Heart right ventricle (tissue), 16 donors: ENCODE results near the gene TULP3. TPM values are rescaled to one million over a fixed set of nuclear protein-coding genes. Genes with fewer than 3 reads are reported as not detected.

ENCODE experiments used
- ATAC-seq, 8 donors: fragments of 200-7000 bp; cut with Tn5 transposase; one replicate each; pipeline ENCODE4 v1.9.1; 2020; ENCODE audit warnings: mild to moderate bottlenecking in 8 of 8, moderate library complexity in 8 of 8, moderate number of reproducible peaks in 1 of 8
- DNase-seq, 2 donors: peaks; one replicate each; pipeline ENCODE4 v3.0.0-alpha.2; 2020
- H3K27ac ChIP-seq, 10 donors: fragments of 200-600 bp; sonication (generic) in 2 of 10; one replicate each; pipeline versions ENCODE4 v1.5.0 to v1.8.0; 2020 to 2022; ENCODE audit warnings: mild to moderate bottlenecking in 3 of 10
- H3K27me3 ChIP-seq, 7 donors: fragments of 200-600 bp; one replicate each; pipeline ENCODE4 v1.8.0; 2021 to 2022; ENCODE audit warnings: mild to moderate bottlenecking in 2 of 7
- H3K36me3 ChIP-seq, 9 donors: fragments of 200-600 bp; sonication (generic) in 1 of 9; one replicate each; pipeline versions ENCODE4 v1.5.0 to v1.8.0; 2020 to 2022; ENCODE audit warnings: mild to moderate bottlenecking in 2 of 9
- H3K4me1 ChIP-seq, 9 donors: fragments of 200-600 bp; sonication (generic) in 1 of 9; one replicate each; pipeline versions ENCODE4 v1.5.0 to v1.8.0; 2020 to 2022; ENCODE audit warnings: mild to moderate bottlenecking in 4 of 9
- H3K4me3 ChIP-seq, 10 donors: fragments of 200-600 bp; sonication (generic) in 2 of 10; one replicate each; pipeline versions ENCODE4 v1.5.0 to v1.8.0; 2020 to 2022; ENCODE audit warnings: mild to moderate bottlenecking in 7 of 10, moderate library complexity in 2 of 10
- H3K9me3 ChIP-seq, 11 donors: fragments of 200-600 bp in 10 of 11; sonication (generic) in 2 of 11; one replicate each; pipeline versions ENCODE4 v1.5.0 to v1.8.0; 2013 to 2022; ENCODE audit warnings: mild to moderate bottlenecking in 2 of 11, control low read depth in 1 of 11, moderate library complexity in 1 of 11
- WGBS, 2 donors: extraction: QIAGEN DNeasy Blood & Tissue Kit; methylation state at CpG; one replicate each; pipeline ENCODE4 v1.1.7; 2013; ENCODE audit warnings: inconsistent platforms in 1 of 2; 5-methylcytosine and 5-hydroxymethylcytosine counted together
- intact Hi-C, 10 donors: fragments of 100-400 bp; cut with DNase I; formaldehyde crosslinking; loops; one replicate each; pipeline versions ENCODE4 v1.11.1 to v1.14.2; 2022
- polyA plus RNA-seq, 2 donors: library from polyadenylated mRNA; stranded (reverse); fragments of 200-250 nt; gene quantifications; one replicate each; pipeline ENCODE4 v1.2.3, GENCODE V29; 2013
- total RNA-seq, 10 donors: library from RNA; stranded (reverse); fragmentation: NEBNext Ultra II Directional in 3 of 10; extraction: Animal tissue kit (Norgen Biotek cat#: 25700) in 3 of 10; gene quantifications; one replicate each; pipeline versions ENCODE4 v1.2.1 to v1.2.4, GENCODE V29; 2021 to 2023
- TF ChIP-seq, protein P1 (sequence below), 9 donors: fragments of 200-600 bp; sonication (generic) in 2 of 9; IDR thresholded peaks; one replicate each; pipeline versions ENCODE4 v1.5.0 to v1.8.0; 2021 to 2022; ENCODE audit warnings: antibody characterized with exemption in 9 of 9, mild to moderate bottlenecking in 5 of 9, moderate library complexity in 1 of 9
- donor health status: Arrhythmogenic right ventricular cardiomyopathy.
- donor health status: ischemic (EF 13 %, LVEDD 7.1; RV severe dilation, severe dysfunction).
- donor health status: healthy with polysubstance abuse.
- donor health status: DM: no; HTN: yes; CAD: no.
- donor health status: DM: no; HTN: no; CAD: no.
- donor health status: ischemic (EF 25% LVEDD 6.9; RV normal size, moderate dysfunction).
- donor health status: ischemic (EF 25% LVEDD 5.7; RV mildly dilated, moderate dysfunction).
- donor health status: healthy.
- donor health status: DM: yes; HTN: yes; CAD: no.
- donor health status: Ischemic cardiomyopathy.
- donor health status: ischemic (EF 35%, LVEDD 5.7; RV mildly dilated, moderate dysfunction).
- donor health status: nonischemic (EF 11% LVEDD 7.7; RV severe dilation, severe dysfunction).
- donor health status: DM: yes; HTN: yes; CAD: no.
- donor health status: PGD.
- donor health status: ischemic (EF 29% LVEDD 5.4; RV normal size, mild dysfunction).
- donor health status: nonischemic (EF 23%, LVEDD 6.1; RV moderate dilation, normal function).

The TULP3 gene
- total and polyA plus RNA-seq, 12 donors = 4.0 to 7.3 (median 5.0) TPM

DNA sequence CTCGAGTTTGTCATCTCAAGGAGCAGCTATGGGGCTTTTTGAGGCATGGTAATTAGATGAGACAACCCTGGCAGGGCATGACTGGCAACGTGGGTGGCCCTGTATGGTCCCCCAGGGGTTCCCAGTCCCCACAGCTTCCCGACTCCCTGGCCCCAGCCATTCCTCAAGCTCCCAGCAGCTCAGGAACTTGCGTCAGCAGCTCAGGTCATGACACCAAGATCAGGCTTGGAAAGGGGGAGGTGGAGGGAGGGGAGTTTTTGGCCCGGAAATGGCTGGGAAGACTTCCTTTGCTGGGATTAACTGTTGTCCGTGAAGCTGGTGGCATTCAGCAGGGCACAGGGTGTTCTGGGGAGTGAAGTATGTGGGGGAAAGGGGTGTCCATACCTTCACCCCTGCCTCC lies 45.4 kb upstream of the TULP3 start:
- Histone ChIP-seq H3K36me3 (peaks cover 0 to 23% (median 0%) of the 10 kb centered on the region in 9 donors), H3K9me3 (no peaks in the 10 kb centered on the region), H3K27ac (peak overlapping the region in 5 of 10 donors; percentile 19 to 63 (median 36)), H3K4me3 (no peak overlapping the region), H3K27me3 (no peaks in the 10 kb centered on the region), H3K4me1 (peaks cover 0 to 15% (median 0%) of the 10 kb centered on the region in 9 donors)
- intact Hi-C loops = loop anchor here in 1 of 10 donors (5.0 kb wide), 1 partner anchor 192 kb away; no protein-coding TSS in a partner anchor
- TF ChIP-seq, protein P1, sequence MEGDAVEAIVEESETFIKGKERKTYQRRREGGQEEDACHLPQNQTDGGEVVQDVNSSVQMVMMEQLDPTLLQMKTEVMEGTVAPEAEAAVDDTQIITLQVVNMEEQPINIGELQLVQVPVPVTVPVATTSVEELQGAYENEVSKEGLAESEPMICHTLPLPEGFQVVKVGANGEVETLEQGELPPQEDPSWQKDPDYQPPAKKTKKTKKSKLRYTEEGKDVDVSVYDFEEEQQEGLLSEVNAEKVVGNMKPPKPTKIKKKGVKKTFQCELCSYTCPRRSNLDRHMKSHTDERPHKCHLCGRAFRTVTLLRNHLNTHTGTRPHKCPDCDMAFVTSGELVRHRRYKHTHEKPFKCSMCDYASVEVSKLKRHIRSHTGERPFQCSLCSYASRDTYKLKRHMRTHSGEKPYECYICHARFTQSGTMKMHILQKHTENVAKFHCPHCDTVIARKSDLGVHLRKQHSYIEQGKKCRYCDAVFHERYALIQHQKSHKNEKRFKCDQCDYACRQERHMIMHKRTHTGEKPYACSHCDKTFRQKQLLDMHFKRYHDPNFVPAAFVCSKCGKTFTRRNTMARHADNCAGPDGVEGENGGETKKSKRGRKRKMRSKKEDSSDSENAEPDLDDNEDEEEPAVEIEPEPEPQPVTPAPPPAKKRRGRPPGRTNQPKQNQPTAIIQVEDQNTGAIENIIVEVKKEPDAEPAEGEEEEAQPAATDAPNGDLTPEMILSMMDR (IDR thresholded peaks at IDR 0.05) = no peak
- WGBS, 2 donors = 36 to 52% methylated on average over 6 of the region's 6 CpGs
- ATAC-seq (peak; percentile 18 to 87 (median 70)), DNase-seq (peak; percentile 28 to 50)

DNA sequence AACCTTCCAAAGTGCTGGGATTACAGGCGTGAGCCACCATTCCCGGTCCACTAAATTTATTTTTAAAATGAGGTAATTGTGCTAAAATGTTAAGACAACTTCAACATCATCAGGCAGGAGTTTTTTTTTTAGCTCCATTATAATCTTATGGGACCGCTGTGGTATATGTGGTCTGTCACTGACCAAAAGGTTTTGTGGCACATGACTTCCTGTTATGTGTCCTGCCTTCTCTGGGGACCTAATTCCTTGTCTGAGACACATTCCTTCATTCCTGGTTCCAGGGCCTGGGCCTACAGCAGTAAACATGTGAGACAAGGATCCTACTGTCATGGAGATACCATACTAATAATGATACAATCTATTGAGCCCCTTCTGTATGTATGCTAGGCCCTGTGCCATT lies 38.8 kb upstream of the TULP3 start:
- intact Hi-C loops = loop anchor here in 8 of 10 donors (5.0 to 10.0 kb wide), 3 partner anchors 93 to 183 kb away; no protein-coding TSS in a partner anchor
- TF ChIP-seq, protein P1 (IDR thresholded peaks at IDR 0.05) = no peak
- peaks cover 0 to 5% (median 0%) of the 10 kb centered on the region in 9 donors for H3K4me1 ChIP-seq
- ATAC-seq = no peak
- no peak for DNase-seq
- H3K4me3 ChIP-seq = no peak overlapping the region
- H3K27me3 ChIP-seq = no peaks in the 10 kb centered on the region
- no peaks in the 10 kb centered on the region for H3K9me3 ChIP-seq
- WGBS, 2 donors = 86 to 89% methylated on average over 3 of the region's 3 CpGs
- peaks cover 0 to 10% (median 0%) of the 10 kb centered on the region in 9 donors for H3K36me3 ChIP-seq
- H3K27ac ChIP-seq = no peak overlapping the region

DNA sequence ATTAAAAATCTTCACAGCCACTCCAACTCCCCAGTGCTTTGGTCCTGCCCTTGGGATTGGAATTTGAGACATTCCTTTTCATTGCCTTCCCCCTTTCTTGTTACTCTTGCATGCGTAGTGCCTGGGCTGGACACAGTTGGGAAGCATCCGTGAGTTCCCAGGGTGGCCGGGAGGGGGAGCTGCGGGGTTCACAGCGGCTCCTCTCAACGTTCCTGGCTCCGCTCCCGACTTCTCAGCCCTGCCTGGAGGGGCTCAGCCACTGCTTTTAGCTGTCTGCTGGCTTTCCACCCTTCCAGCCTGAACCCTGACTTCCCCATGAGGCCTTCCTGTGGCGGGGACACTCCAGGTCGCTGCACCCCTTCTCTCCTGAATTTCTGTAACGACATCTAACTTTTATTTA lies 37.1 kb upstream of the TULP3 start:
- Histone ChIP-seq H3K4me3 (no peak overlapping the region), H3K4me1 (peaks cover 0 to 5% (median 0%) of the 10 kb centered on the region in 9 donors), H3K27ac (no peak overlapping the region), H3K36me3 (peaks cover 0 to 13% (median 0%) of the 10 kb centered on the region in 9 donors), H3K9me3 (no peaks in the 10 kb centered on the region), H3K27me3 (no peaks in the 10 kb centered on the region)
- TF ChIP-seq, protein P1 (IDR thresholded peaks at IDR 0.05) = peak; percentile 77 to 89 (median 87)
- peak; percentile 77 to 94 (median 90) for ATAC-seq
- DNase-seq = peak; percentile 85
- WGBS, 2 donors = 16 to 18% methylated on average over 11 of the region's 11 CpGs
- intact Hi-C loops = loop anchor here in 8 of 10 donors (5.0 to 10.0 kb wide), 3 partner anchors 91 to 181 kb away; no protein-coding TSS in a partner anchor

DNA sequence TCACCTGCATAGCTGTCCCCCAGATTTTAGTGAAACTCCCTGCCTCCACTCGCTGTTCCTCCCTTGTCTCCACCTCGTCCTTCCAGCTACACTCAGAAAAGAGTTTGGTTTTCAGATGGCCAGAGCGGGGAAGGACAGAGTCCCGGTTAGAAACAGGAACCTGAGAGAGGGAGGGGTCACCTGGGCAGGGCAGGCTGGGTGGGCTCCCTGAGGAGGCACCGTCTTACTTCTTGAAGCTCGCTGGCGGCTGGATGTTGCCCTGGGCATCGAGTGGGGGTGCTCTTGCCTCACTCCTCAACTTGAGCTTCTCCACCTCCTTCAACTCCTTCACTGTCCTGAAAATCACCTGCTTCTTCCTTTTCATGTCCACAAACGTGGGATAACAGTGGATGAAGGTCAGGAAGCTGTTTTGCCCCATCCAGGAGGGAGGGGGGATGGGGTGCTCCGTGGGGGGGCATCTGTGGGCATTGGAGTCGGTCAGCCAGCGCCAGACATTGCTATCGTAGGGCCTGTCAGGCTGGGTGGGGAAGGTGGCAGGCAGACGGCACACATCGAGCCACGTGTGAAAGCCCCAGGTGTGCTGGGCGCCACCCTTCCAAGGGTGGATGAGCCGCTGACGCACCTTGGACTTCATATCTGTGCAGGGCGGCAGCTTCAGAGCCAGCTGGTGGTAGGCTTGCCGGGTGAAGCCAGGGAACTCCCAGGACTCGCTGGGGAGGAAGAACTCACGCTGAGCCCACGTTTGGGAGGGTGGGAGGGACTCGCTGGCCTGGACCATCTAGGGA lies 35.8 kb upstream of the TULP3 start:
- ATAC-seq (no peak), DNase-seq (no peak)
- TF ChIP-seq, protein P1 (IDR thresholded peaks at IDR 0.05) = no peak
- peaks cover 0 to 5% (median 0%) of the 10 kb centered on the region in 9 donors for H3K4me1 ChIP-seq
- WGBS, 2 donors = 93% methylated on average over 25 of the region's 25 CpGs
- H3K4me3 ChIP-seq = no peak overlapping the region
- peaks cover 0 to 25% (median 0%) of the 10 kb centered on the region in 9 donors for H3K36me3 ChIP-seq
- H3K27me3 ChIP-seq = no peaks in the 10 kb centered on the region
- H3K9me3 ChIP-seq = no peaks in the 10 kb centered on the region
- H3K27ac ChIP-seq = no peak overlapping the region
- intact Hi-C loops = loop anchor here in 8 of 10 donors (5.0 to 10.0 kb wide), 3 partner anchors 90 to 180 kb away; no protein-coding TSS in a partner anchor
